ENCODE results near the gene ATAD1. TPM values are rescaled to one million over a fixed set of nuclear protein-coding genes. Genes with fewer than 3 reads are reported as not detected.
A peak's percentile ranks its signal among the peaks of the same experiment; 100 is the strongest.

Gene ATAD1
- total and polyA plus RNA-seq, 9 of the 15 experiments (the other 6 are each of a cell fraction or from before 2014, with no cell fraction given): 11.3 to 33.8 (median 27.3) TPM

DNA sequence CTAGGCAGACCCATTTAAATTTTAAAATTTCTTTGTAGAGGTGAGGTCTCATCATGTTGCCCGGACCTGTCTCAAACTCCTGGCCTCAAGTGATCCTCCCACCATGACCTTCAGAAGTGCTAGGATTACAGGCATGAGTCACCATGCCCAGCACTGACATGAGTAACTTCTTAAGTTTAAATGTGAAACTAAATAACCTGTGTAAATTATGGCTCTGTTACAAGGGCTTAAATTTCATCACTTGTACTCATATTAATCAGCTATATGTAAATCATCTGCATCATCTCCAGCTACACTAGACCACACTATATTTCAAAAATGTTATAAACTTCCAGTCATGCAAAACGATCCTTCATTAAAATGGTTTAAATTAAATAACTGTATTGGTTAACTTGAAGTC is 56.1 kb downstream of the ATAD1 start:
- 35% methylated on average over 2 of the region's 2 CpGs for WGBS (ENCODE audit: insufficient coverage, low coverage, missing lambda C conversion rate)
- H3K4me1 ChIP-seq (replicated peaks in 1 of 2; ENCODE audit: control insufficient read depth in 2 of 2, insufficient read depth in 2 of 2, low read length in 2 of 2): peaks cover 3 to 6% of the 10 kb centered on the region in 2 experiments; a peak in 3 of 5 replicates
- H3K9ac ChIP-seq (ENCODE audit: insufficient read depth in 1 of 2, low read depth in 2 of 2, low read length in 2 of 2): no peak overlapping the region
- H3K4me3 ChIP-seq: no peak overlapping the region
- H3K79me2 ChIP-seq (ENCODE audit: control insufficient read depth, insufficient read depth, low read length): no peaks in the 10 kb centered on the region
- H3K36me3 ChIP-seq (ENCODE audit: control insufficient read depth, insufficient read depth, low read length): peaks cover 36% of the 10 kb centered on the region; the same call in 1 of the 3 replicates
- H3K27ac ChIP-seq (ENCODE audit: extremely low read depth, low read depth, low read length): 0 out of 3 replicates have a peak overlapping the region, but pooled peaks have one; percentile 32
- in situ Hi-C loops (cut with MboI) (no loop called here), intact Hi-C loops (cut with micrococcal nuclease) (no loop called here)
- ATAC-seq (peak; percentile 66), FAIRE-seq (no peak), DNase-seq (ENCODE audit: extremely low read depth in 1 of 4, low spot score in 3 of 4) (peak in 1 of 4 experiments; percentile 42)
- no peaks in the 10 kb centered on the region for H3K9me1 ChIP-seq (ENCODE audit: control insufficient read depth, insufficient read depth, low read length)
- ChIA-PET CTCF (ENCODE audit: low intra/inter-chr PET ratio) (no interaction called here), POLR2A (no interaction called here)
- H2AFZ ChIP-seq (ENCODE audit: low read depth, low read length): no peak overlapping the region
- no peaks in the 10 kb centered on the region for H4K20me1 ChIP-seq (replicated peaks; ENCODE audit: control insufficient read depth, insufficient read depth, low read length)
- H3K4me2 ChIP-seq (ENCODE audit: insufficient read depth, low read length): no peak overlapping the region; the same call in 1 of the 2 replicates
- no TSS peak for BruUV-seq (replicated peaks)
- H3K27me3 ChIP-seq (ENCODE audit: control insufficient read depth in 2 of 2, insufficient read depth in 2 of 2, low read length in 2 of 2): no peaks in the 10 kb centered on the region
- no peaks in the 10 kb centered on the region for H3K9me3 ChIP-seq (replicated peaks; ENCODE audit: control insufficient read depth, insufficient read depth, low read depth, low read length)
- TF ChIP-seq MEIS2 (IDR thresholded peaks at IDR 0.05; ENCODE audit: partially characterized antibody) (peak; percentile 58), POU5F1 (IDR thresholded peaks at IDR 0.05; ENCODE audit: borderline replicate concordance, low read depth, low read length, partially characterized antibody) (no peak), KLF10 (CRISPR knock-in tag; IDR thresholded peaks at IDR 0.05) (no peak), AFF1 (IDR thresholded peaks at IDR 0.05; ENCODE audit: low read depth in 1 of 2, partially characterized antibody in 2 of 2) (no peak), ZNF347 (CRISPR knock-in tag; IDR thresholded peaks at IDR 0.05; ENCODE audit: low read depth) (no peak), ESRRA (IDR thresholded peaks at IDR 0.05; ENCODE audit: borderline replicate concordance, low read depth) (peak; percentile 49; the same call in 1 of the 2 replicates), PKNOX1 (IDR thresholded peaks at IDR 0.05) (0 out of 2 replicates have a peak, but pooled peaks have one; percentile 10), JUND (IDR thresholded peaks at IDR 0.05; ENCODE audit: borderline replicate concordance, low read depth, low read length) (peak; percentile 83), JUND (tag; IDR thresholded peaks at IDR 0.05; ENCODE audit: borderline replicate concordance, low read depth, low read length) (peak; percentile 79; the same call in 2 of the 3 replicates), SRSF7 (optimal IDR thresholded peaks at IDR 0.05; ENCODE audit: low read depth, low read length) (no peak), PBX2 (CRISPR knock-in tag; IDR thresholded peaks at IDR 0.05; ENCODE audit: low read depth) (no peak), PBX2 (tag; conservative IDR thresholded peaks at IDR 0.05; ENCODE audit: low read depth) (peak; percentile 58; the same call in 1 of the 2 replicates), PTTG1 (tag; IDR thresholded peaks at IDR 0.05; ENCODE audit: low read depth) (no peak)
